Measurements from ENCODE around the gene GADD45G.

- TF ChIP-seq PKNOX1 (IDR thresholded peaks at IDR 0.05) (no peak), TAF1 (IDR thresholded peaks at IDR 0.05; ENCODE audit: borderline replicate concordance, low read depth, low read length) (no peak), CTCF (IDR thresholded peaks at IDR 0.05 in 2 of 3, conservative IDR thresholded peaks at IDR 0.05 in 1 of 3; ENCODE audit: control insufficient read depth in 2 of 3, extremely low read depth in 1 of 3, insufficient read depth in 1 of 3, low read depth in 3 of 3, low read length in 3 of 3) (no peak), RAD21 (IDR thresholded peaks at IDR 0.05; ENCODE audit: insufficient read depth, low read depth, low read length) (no peak), POLR2AphosphoS2 (IDR thresholded peaks at IDR 0.05; ENCODE audit: low read depth, low read length) (no peak), ZZZ3 (IDR thresholded peaks at IDR 0.05; ENCODE audit: control insufficient read depth, insufficient read length, low read depth) (no peak)
These were observed 27.5 kb downstream of the GADD45G start for GRCh38 chr9:89632192-89632733.

Measured in GM12878 (cell line).